ENCODE data around the gene EDNRB. TPM values are rescaled to one million over a fixed set of nuclear protein-coding genes. Genes with fewer than 3 reads are reported as not detected.

The EDNRB gene
- total and polyA plus RNA-seq, 2 of the 8 experiments (the other 6 are each of a cell fraction or from before 2014, with no cell fraction given), result 15.8 to 73.2 TPM

GRCh38 chr13:77860507-77860981, 58.1 kb downstream of the EDNRB start:
- H3K79me2 ChIP-seq (ENCODE audit: control insufficient read depth in 1 of 2, insufficient read depth in 2 of 2, low read length in 2 of 2), result no peaks in the 10 kb centered on the region
- peaks cover 0 to 7% (median 2%) of the 10 kb centered on the region in 4 experiments; a peak in 2 of 7 replicates for H3K4me1 ChIP-seq (replicated peaks in 1 of 4; ENCODE audit: control insufficient read depth in 3 of 4, insufficient read depth in 4 of 4, low read length in 3 of 4)
- H4K20me1 ChIP-seq (replicated peaks in 1 of 2; ENCODE audit: control insufficient read depth in 1 of 2, insufficient read depth in 2 of 2, low read length in 2 of 2), result no peaks in the 10 kb centered on the region
- H3K4ac ChIP-seq (replicated peaks; ENCODE audit: insufficient read length, low read depth, low read length), result no peak overlapping the region
- H2BK120ac ChIP-seq (replicated peaks; ENCODE audit: low read depth, low read length), result peak overlapping the region; percentile 92
- no peak overlapping the region for H3K4me2 ChIP-seq (ENCODE audit: insufficient read depth in 1 of 2, low read depth in 2 of 2, low read length in 2 of 2)
- H3K36me3 ChIP-seq (ENCODE audit: control insufficient read depth in 2 of 4, insufficient read depth in 4 of 4, low read length in 3 of 4), result no peaks in the 10 kb centered on the region
- H3K27ac ChIP-seq (ENCODE audit: low read depth, low read length), result no peak overlapping the region
- H3K56ac ChIP-seq (replicated peaks; ENCODE audit: insufficient read length, low read depth, low read length), result no peak overlapping the region
- DNase-seq (ENCODE audit: low read depth in 1 of 2, low spot score in 2 of 2), result no peak
- H2BK15ac ChIP-seq (ENCODE audit: low read length), result peak overlapping the region; percentile 26; the same call in 1 of the 2 replicates
- no peak overlapping the region for H2AK5ac ChIP-seq (ENCODE audit: low read depth, low read length)
- H2BK20ac ChIP-seq (ENCODE audit: low read length), result peak overlapping the region; percentile 67; the same call in 1 of the 2 replicates
- H4K5ac ChIP-seq (ENCODE audit: insufficient read length, low read depth, low read length), result no peak overlapping the region
- no peak overlapping the region for H4K91ac ChIP-seq (replicated peaks; ENCODE audit: insufficient read length, low read length)
- H2BK5ac ChIP-seq (ENCODE audit: low read depth, low read length), result no peak overlapping the region
- CTCF ChIA-PET (ENCODE audit: partially characterized antibody), result interaction anchor here (0.8 kb wide), 1 partner anchor 383 kb away, joined by 3 read pairs; no protein-coding TSS in a partner anchor
- H3K18ac ChIP-seq (ENCODE audit: extremely low read depth, low read length), result no peak overlapping the region
- no peak overlapping the region for H3K14ac ChIP-seq (ENCODE audit: insufficient read length)
- H2AFZ ChIP-seq (ENCODE audit: low read length), result no peak overlapping the region
- H3K23ac ChIP-seq (ENCODE audit: insufficient read length), result no peak overlapping the region
- no peak overlapping the region for H4K8ac ChIP-seq (ENCODE audit: extremely low read depth, insufficient read depth, low read length)
- no peaks in the 10 kb centered on the region; a peak in 1 of 7 replicates for H3K27me3 ChIP-seq (replicated peaks in 1 of 4; ENCODE audit: control insufficient read depth in 3 of 4, extremely low read depth in 1 of 4, insufficient read depth in 3 of 4, low read length in 3 of 4)
- H3K79me1 ChIP-seq (ENCODE audit: low read depth, low read length), result no peaks in the 10 kb centered on the region
- no peak overlapping the region for H2BK12ac ChIP-seq (ENCODE audit: low read depth, low read length)
- H3K9ac ChIP-seq (replicated peaks in 1 of 4; ENCODE audit: extremely low read depth in 1 of 4, low read depth in 3 of 4, low read length in 3 of 4), result no peak overlapping the region
- H3K9me3 ChIP-seq (ENCODE audit: insufficient read depth in 2 of 2, low read depth in 1 of 2, low read length in 1 of 2), result no peaks in the 10 kb centered on the region
- WGBS, 2 experiments (ENCODE audit: extremely low coverage in 1 of 2, insufficient coverage in 1 of 2, insufficient read length in 1 of 2, insufficient replicate concordance in 2 of 2, low coverage in 1 of 2, low lambda C conversion rate in 2 of 2, missing lambda C conversion rate in 1 of 2), result 81% methylated on average over 1 of the region's 1 CpG; no CpG with 5 or more reads in 1 of the 2 experiments
- no peak for FAIRE-seq
- POLR2A ChIA-PET (ENCODE audit: partially characterized antibody), result no interaction called here
- H3K4me3 ChIP-seq (ENCODE audit: extremely low read depth in 1 of 4, insufficient read depth in 2 of 4, low read depth in 3 of 4, low read length in 4 of 4), result no peak overlapping the region
- no peaks in the 10 kb centered on the region for H3K23me2 ChIP-seq (ENCODE audit: low read depth, low read length)
- TF ChIP-seq, protein P1, sequence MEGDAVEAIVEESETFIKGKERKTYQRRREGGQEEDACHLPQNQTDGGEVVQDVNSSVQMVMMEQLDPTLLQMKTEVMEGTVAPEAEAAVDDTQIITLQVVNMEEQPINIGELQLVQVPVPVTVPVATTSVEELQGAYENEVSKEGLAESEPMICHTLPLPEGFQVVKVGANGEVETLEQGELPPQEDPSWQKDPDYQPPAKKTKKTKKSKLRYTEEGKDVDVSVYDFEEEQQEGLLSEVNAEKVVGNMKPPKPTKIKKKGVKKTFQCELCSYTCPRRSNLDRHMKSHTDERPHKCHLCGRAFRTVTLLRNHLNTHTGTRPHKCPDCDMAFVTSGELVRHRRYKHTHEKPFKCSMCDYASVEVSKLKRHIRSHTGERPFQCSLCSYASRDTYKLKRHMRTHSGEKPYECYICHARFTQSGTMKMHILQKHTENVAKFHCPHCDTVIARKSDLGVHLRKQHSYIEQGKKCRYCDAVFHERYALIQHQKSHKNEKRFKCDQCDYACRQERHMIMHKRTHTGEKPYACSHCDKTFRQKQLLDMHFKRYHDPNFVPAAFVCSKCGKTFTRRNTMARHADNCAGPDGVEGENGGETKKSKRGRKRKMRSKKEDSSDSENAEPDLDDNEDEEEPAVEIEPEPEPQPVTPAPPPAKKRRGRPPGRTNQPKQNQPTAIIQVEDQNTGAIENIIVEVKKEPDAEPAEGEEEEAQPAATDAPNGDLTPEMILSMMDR (IDR thresholded peaks at IDR 0.05; ENCODE audit: control extremely low read depth in 1 of 3, insufficient read depth in 1 of 3, low read depth in 1 of 3, low read length in 3 of 3), result no peak
- TF ChIP-seq JUND (IDR thresholded peaks at IDR 0.05; ENCODE audit: low read length) (no peak), NANOG (IDR thresholded peaks at IDR 0.05; ENCODE audit: insufficient read depth, low read depth, low read length, poor library complexity, severe bottlenecking) (no peak), EGR1 (IDR thresholded peaks at IDR 0.05; ENCODE audit: borderline replicate concordance, low read depth, low read length) (no peak), CBX8 (IDR thresholded peaks at IDR 0.05; ENCODE audit: borderline replicate concordance, low read depth, low read length) (no peak), RAD21 (IDR thresholded peaks at IDR 0.05 in 1 of 2, conservative IDR thresholded peaks at IDR 0.05 in 1 of 2; ENCODE audit: low read depth in 2 of 2, low read length in 2 of 2) (no peak), TAF7 (optimal IDR thresholded peaks at IDR 0.05; ENCODE audit: borderline replicate concordance, low read depth, low read length) (no peak), KDM1A (IDR thresholded peaks at IDR 0.05; ENCODE audit: borderline replicate concordance, low read length) (no peak), GTF2F1 (IDR thresholded peaks at IDR 0.05; ENCODE audit: borderline replicate concordance, low read depth, low read length) (no peak), BCL11A (IDR thresholded peaks at IDR 0.05; ENCODE audit: low read depth in 2 of 2, low read length in 2 of 2) (no peak)

Measured in H1 (cell line).